Loucy (cell line): ENCODE results near the gene MYCBPAP.
A peak's percentile ranks its signal among the peaks of the same experiment; 100 is the strongest.

Source experiments
- H2AFZ ChIP-seq: fragments of 200-600 bp; sonication (generic); 2 replicates; pipeline ENCODE4 v1.6.0; 2016; ENCODE audit warnings: antibody characterized with exemption, mild to moderate bottlenecking, low read length, moderate library complexity
- H3F3A ChIP-seq: fragments of 200-600 bp; 2 replicates; pipeline ENCODE4 v1.6.0; 2016; ENCODE audit warnings: antibody characterized with exemption, low read depth, mild to moderate bottlenecking
- H3K27me3 ChIP-seq: fragments of 200-600 bp; sonication (generic); 2 replicates; pipeline ENCODE4 v1.6.1; 2014; ENCODE audit warnings: low read length, mild to moderate bottlenecking; ENCODE audit not compliant: insufficient read depth, poor library complexity, severe bottlenecking
- H3K36me3 ChIP-seq: fragments of 200-600 bp; sonication (generic); 2 replicates; pipeline ENCODE4 v1.6.1; 2016; ENCODE audit warnings: low read length; ENCODE audit not compliant: insufficient read depth
- H3K4me1 ChIP-seq: fragments of 200-600 bp; sonication (generic); 2 replicates; pipeline ENCODE4 v1.5.1; 2014; ENCODE audit warnings: low read length, mild to moderate bottlenecking; ENCODE audit not compliant: insufficient read depth, poor library complexity, severe bottlenecking
- H3K4me2 ChIP-seq: fragments of 200-600 bp; sonication (generic); 2 replicates; pipeline ENCODE4 v1.6.0; 2014; ENCODE audit warnings: antibody characterized with exemption, low read length, low read depth, mild to moderate bottlenecking; ENCODE audit not compliant: poor library complexity, severe bottlenecking
- H3K4me3 ChIP-seq: fragments of 200-600 bp; sonication (generic); 2 replicates; pipeline ENCODE4 v1.5.1; 2014; ENCODE audit warnings: low read length, mild to moderate bottlenecking, mixed read lengths; ENCODE audit not compliant: poor library complexity, severe bottlenecking
- H3K79me2 ChIP-seq: fragments of 200-600 bp; sonication (generic); 2 replicates; pipeline ENCODE4 v1.6.1; 2014; ENCODE audit warnings: low read length; ENCODE audit not compliant: insufficient read depth
- H3K9ac ChIP-seq: fragments of 200-600 bp; sonication (generic); 2 replicates; pipeline ENCODE4 v1.6.0; 2014; ENCODE audit warnings: mild to moderate bottlenecking, low read depth, low read length, moderate library complexity; ENCODE audit not compliant: poor library complexity, severe bottlenecking
- H3K9me2 ChIP-seq: fragments of 200-600 bp; sonication (generic); replicated peaks from 2 replicates; pipeline ENCODE4 v1.6.1; 2016; ENCODE audit warnings: low read depth, low read length, mixed read lengths
- H3K9me3 ChIP-seq: fragments of 200-600 bp; sonication (generic); 2 replicates; pipeline ENCODE4 v1.6.1; 2014; ENCODE audit warnings: mild to moderate bottlenecking, antibody characterized with exemption, low read length, low read depth; ENCODE audit not compliant: insufficient read depth
- H4K20me1 ChIP-seq: fragments of 200-600 bp; sonication (generic); 2 replicates; pipeline ENCODE4 v1.6.0; 2014; ENCODE audit warnings: antibody characterized with exemption, low read length, mild to moderate bottlenecking; ENCODE audit not compliant: insufficient read depth, poor library complexity, severe bottlenecking
- EZH2phosphoT487 ChIP-seq: fragments of 200-600 bp; IDR thresholded peaks from 2 replicates; pipeline ENCODE4 v1.6.1; 2018; ENCODE audit warnings: antibody characterized with exemption, mild to moderate bottlenecking, moderate library complexity, borderline replicate concordance
- TF ChIP-seq, protein P1 (sequence below): fragments of 200-600 bp; sonication (generic); conservative IDR thresholded peaks from 2 replicates; pipeline ENCODE4 v1.5.1; 2014; ENCODE audit warnings: mild to moderate bottlenecking, antibody characterized with exemption, low read length

Gene MYCBPAP

DNA sequence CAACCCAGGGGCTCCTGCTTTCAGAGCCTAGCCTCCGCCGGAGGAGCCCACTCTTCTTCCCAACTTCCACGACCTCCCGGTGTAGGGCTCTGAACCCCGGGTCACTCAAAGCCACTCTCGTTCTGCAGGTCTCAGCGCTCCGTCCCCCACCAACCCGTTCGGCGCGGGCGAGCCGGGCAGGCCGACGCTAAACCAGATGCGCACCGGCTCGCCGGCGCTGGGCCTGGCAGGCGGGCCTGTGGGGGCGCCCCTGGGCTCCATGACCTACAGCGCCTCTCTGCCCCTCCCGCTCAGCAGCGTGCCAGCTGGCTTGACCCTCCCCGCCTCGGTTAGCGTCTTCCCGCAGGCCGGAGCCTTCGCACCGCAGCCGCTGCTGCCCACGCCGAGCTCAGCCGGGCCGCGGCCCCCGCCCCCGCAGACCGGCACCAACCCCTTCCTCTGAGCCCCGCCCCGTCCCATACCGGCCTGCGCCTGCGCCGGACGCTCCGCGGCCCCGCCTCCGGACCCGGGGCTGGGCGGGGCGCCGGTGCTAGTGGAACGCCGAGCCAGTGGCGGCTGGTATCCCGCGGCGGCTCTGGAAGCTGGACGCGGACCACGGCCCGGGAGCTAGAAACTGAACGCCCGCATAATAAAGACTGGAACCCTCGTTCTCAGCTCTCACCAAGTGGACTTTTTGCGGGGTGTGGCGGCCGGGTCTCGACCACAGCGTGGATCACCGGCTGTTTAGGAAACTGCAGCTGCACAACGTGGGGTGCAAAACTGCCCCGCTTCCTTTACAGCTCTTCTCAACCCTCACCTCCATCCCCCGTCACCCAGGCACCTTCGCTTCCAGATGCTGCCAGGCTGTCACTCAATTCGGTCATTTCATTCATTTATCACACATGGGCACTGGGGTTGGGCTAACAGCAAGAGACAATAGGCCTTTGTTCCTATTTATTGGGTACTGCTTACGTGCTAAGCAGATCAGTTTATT is 33.8 kb downstream of the MYCBPAP start:
- TF ChIP-seq, protein P1, sequence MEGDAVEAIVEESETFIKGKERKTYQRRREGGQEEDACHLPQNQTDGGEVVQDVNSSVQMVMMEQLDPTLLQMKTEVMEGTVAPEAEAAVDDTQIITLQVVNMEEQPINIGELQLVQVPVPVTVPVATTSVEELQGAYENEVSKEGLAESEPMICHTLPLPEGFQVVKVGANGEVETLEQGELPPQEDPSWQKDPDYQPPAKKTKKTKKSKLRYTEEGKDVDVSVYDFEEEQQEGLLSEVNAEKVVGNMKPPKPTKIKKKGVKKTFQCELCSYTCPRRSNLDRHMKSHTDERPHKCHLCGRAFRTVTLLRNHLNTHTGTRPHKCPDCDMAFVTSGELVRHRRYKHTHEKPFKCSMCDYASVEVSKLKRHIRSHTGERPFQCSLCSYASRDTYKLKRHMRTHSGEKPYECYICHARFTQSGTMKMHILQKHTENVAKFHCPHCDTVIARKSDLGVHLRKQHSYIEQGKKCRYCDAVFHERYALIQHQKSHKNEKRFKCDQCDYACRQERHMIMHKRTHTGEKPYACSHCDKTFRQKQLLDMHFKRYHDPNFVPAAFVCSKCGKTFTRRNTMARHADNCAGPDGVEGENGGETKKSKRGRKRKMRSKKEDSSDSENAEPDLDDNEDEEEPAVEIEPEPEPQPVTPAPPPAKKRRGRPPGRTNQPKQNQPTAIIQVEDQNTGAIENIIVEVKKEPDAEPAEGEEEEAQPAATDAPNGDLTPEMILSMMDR: peak; percentile 48
- no peak for TF ChIP-seq EZH2phosphoT487
- Histone ChIP-seq H3K9ac (peak overlapping the region; percentile 68), H4K20me1 (no peaks in the 10 kb centered on the region), H3K4me3 (peak overlapping the region; percentile 75), H3K36me3 (no peaks in the 10 kb centered on the region), H3K4me1 (peaks cover 17% of the 10 kb centered on the region), H3K9me2 (no peaks in the 10 kb centered on the region), H3K27me3 (no peaks in the 10 kb centered on the region), H2AFZ (peak overlapping the region; percentile 89), H3F3A (no peaks in the 10 kb centered on the region), H3K79me2 (no peaks in the 10 kb centered on the region), H3K4me2 (peak overlapping the region; percentile 87), H3K9me3 (no peaks in the 10 kb centered on the region)

DNA sequence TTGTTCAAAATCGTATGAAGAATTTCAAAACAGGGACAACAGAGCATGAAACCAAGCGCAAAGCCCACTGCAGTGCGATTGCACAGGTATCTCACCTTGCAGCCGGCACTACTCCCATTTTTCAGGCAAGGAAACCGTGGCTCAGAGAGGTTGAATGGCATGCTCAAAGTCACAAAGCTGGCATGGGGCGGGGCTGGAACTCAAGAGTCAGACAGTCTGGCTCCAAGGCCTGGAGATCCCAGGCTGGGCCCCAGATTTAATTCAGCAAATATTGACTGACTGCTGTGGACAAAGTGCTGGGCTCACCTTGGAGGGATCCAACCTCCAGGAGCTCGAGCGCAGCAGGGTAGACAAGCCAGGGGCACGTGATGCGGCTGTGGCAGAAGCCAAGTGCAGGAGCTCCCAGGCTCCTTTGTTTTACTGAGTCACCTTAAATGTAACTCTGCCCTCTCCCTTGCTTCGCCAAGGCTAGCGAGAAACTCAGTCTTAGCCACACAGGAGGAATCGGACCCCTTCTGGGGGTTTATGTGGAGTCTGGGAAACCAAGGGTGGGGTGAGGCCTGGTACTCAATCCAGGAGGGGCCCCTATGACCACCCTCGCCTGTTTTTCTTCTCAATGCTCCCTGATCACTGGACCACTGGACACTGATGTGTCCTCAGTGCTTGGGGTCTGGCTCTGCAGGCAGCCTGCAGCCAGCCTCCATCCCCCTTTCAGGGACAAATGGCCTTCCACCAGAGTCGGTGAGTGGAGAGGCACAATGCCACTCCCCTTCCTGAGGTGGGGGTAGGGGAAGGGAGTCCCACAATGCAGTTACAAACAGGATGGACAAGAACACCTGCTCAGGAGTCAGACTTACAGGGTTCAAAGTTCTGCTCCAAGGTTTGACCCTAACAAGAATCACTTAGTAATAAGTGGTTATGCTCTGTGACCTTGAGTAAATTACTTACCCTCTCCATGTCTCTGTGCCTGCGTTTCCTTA is 34.8 kb downstream of the MYCBPAP start:
- Histone ChIP-seq H3K79me2 (peaks cover 11% of the 10 kb centered on the region), H3K9me3 (no peaks in the 10 kb centered on the region), H3K27me3 (no peaks in the 10 kb centered on the region), H3K9me2 (no peaks in the 10 kb centered on the region), H3K36me3 (no peaks in the 10 kb centered on the region), H3K4me3 (peak overlapping the region; percentile 75), H3K9ac (peak overlapping the region; percentile 68), H3K4me2 (peak overlapping the region; percentile 87), H2AFZ (peak overlapping the region; percentile 89; the same call in 1 of the 2 replicates), H3F3A (no peaks in the 10 kb centered on the region), H3K4me1 (peaks cover 26% of the 10 kb centered on the region), H4K20me1 (no peaks in the 10 kb centered on the region)
- TF ChIP-seq, protein P1: no peak
- no peak for TF ChIP-seq EZH2phosphoT487

DNA sequence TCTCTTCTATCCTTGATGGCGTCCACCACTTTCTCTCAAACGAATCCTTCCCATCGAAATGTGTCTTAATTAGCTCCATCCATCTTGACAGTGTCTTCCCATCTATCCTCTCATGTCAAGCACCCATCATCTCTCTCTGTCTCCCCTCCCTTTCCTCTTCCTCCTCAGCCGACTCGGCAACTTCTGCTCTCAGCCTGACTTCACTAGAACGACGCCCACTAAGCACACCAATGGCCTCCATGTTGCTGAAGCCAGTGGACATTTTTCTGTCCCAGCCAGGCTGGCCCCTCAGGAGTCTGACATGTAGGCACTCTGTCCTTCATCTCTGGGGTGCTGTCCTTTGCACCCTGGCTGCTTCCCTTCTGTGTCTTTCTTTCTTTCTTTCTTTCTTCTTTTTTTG is 36.3 kb downstream of the MYCBPAP start:
- TF ChIP-seq, protein P1: no peak
- no peak for TF ChIP-seq EZH2phosphoT487

More for the DNA sequence above, 36.3 kb downstream of the MYCBPAP start:
- Histone ChIP-seq H3K4me3 (no peak overlapping the region), H3K4me1 (peaks cover 31% of the 10 kb centered on the region), H3K36me3 (no peaks in the 10 kb centered on the region), H3K9me3 (no peaks in the 10 kb centered on the region), H3F3A (no peaks in the 10 kb centered on the region), H3K79me2 (peaks cover 16% of the 10 kb centered on the region), H3K9me2 (no peaks in the 10 kb centered on the region), H3K4me2 (no peak overlapping the region), H3K9ac (no peak overlapping the region), H4K20me1 (no peaks in the 10 kb centered on the region), H3K27me3 (no peaks in the 10 kb centered on the region), H2AFZ (no peak overlapping the region)
